ENCODE measurements around the gene IRF2BP1. TPM values are rescaled to one million over a fixed set of nuclear protein-coding genes. Genes with fewer than 3 reads are reported as not detected.

Gene IRF2BP1
- total RNA-seq, 1 donor = 35.8 TPM

DNA sequence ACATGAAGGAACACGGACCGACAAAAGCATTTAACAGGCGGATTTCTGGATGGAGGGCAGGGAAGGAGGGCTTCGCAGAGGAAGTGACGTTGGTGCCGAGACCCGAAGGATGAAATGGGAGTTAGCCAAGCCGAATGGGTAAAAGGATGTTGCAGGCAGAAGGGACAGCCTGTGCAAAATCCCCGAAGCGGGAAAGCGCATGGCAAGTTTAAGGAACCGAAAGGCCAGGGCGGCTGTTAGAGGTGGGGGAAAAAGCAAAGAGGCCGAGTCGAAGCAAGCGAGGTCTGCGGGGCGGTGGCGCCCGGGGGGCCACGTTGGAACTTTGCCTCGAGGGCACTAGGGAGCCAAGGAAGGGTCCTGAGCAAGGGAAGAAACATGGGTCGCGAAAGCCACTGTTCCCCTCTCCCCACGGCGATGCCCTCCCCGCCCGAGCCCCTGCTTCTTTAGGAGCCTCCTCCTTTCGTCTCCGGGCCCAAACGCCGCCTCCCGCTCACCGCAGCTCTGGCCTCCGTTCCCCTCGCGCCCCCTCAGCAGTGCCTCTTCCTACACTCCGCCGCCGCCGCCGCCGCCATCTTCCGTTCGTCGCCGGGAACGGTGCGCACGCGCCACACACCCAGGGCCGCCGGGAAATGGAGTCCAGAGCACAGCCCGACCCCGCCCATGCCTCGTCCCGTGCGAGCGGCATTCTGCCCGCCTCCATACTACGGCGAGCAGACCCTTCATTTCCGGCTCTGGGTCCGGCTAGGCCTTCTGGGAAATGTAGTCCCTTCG lies 23.2 kb downstream of the IRF2BP1 start, which contains the start of gene SYMPK:
Gene SYMPK, minus strand, starts transcription at position 584 of the 771 bp plus-strand sequence. CDS start 8,652 bp downstream, outside the sequence.
- no peak for TF ChIP-seq CTCF (IDR thresholded peaks at IDR 0.05; ENCODE audit: extremely low read depth, low read depth, low read length)
- Histone ChIP-seq H3K4me2 (ENCODE audit: insufficient read depth, low read length) (peak within 1 kb of the TSS; percentile 90), H3K4me3 (ENCODE audit: insufficient read depth, low read length) (peak within 1 kb of the TSS; percentile 83), H3K27ac (ENCODE audit: low read depth, low read length) (peak within 1 kb of the TSS; percentile 86), H3K27me3 (ENCODE audit: insufficient read depth, low read length) (peaks cover 41% of the 10 kb centered on the region), H3K79me2 (ENCODE audit: insufficient read depth, low read length) (peaks cover 50% of the 10 kb centered on the region), H3K36me3 (ENCODE audit: insufficient read depth, low read length) (peaks cover 23% of the 10 kb centered on the region), H4K20me1 (ENCODE audit: insufficient read depth, low read length) (no peaks in the 10 kb centered on the region), H3K4me1 (ENCODE audit: insufficient read depth, low read length) (peaks cover 7% of the 10 kb centered on the region), H2AFZ (ENCODE audit: low read length) (peak within 1 kb of the TSS; percentile 97), H3K9me3 (ENCODE audit: low read depth, low read length) (no peaks in the 10 kb centered on the region)
- DNase-seq (ENCODE audit: insufficient read length, low spot score, missing footprints) = peak; percentile 100

DNA sequence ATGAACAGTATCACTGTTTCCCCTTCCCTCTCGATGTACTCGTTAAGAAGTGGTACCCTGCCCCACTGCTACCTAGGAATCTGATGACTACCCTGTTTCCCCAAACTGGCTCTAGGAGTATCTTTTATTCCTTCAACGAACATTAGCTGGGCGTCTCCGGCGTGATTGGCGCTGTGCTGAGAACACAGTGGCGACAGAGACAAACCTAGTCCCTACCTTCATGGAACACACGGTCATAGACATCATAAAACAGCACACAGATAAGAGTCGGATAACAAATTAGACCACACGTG lies 23.7 kb downstream of the IRF2BP1 start:
- no peak for DNase-seq (ENCODE audit: insufficient read length, low spot score, missing footprints)
- peak overlapping the region; percentile 82 for H2AFZ ChIP-seq (ENCODE audit: low read length)
- H3K27ac ChIP-seq (ENCODE audit: low read depth, low read length) = peak overlapping the region; percentile 86
- no peaks in the 10 kb centered on the region for H4K20me1 ChIP-seq (ENCODE audit: insufficient read depth, low read length)
- no peaks in the 10 kb centered on the region for H3K9me3 ChIP-seq (ENCODE audit: low read depth, low read length)
- peaks cover 50% of the 10 kb centered on the region for H3K79me2 ChIP-seq (ENCODE audit: insufficient read depth, low read length)
- H3K4me2 ChIP-seq (ENCODE audit: insufficient read depth, low read length) = peak overlapping the region; percentile 76
- TF ChIP-seq CTCF (IDR thresholded peaks at IDR 0.05; ENCODE audit: extremely low read depth, low read depth, low read length) = no peak
- H3K4me1 ChIP-seq (ENCODE audit: insufficient read depth, low read length) = peaks cover 7% of the 10 kb centered on the region
- peak overlapping the region; percentile 83 for H3K4me3 ChIP-seq (ENCODE audit: insufficient read depth, low read length)
- H3K27me3 ChIP-seq (ENCODE audit: insufficient read depth, low read length) = peaks cover 40% of the 10 kb centered on the region
- H3K36me3 ChIP-seq (ENCODE audit: insufficient read depth, low read length) = peaks cover 23% of the 10 kb centered on the region

GRCh38 chr19:45860359-45861259 lies 25.3 kb downstream of the IRF2BP1 start:
- Histone ChIP-seq H3K36me3 (ENCODE audit: insufficient read depth, low read length) (peaks cover 23% of the 10 kb centered on the region), H3K4me1 (ENCODE audit: insufficient read depth, low read length) (peaks cover 7% of the 10 kb centered on the region), H3K4me3 (ENCODE audit: insufficient read depth, low read length) (no peak overlapping the region), H3K79me2 (ENCODE audit: insufficient read depth, low read length) (peaks cover 64% of the 10 kb centered on the region), H3K27me3 (ENCODE audit: insufficient read depth, low read length) (peaks cover 24% of the 10 kb centered on the region), H4K20me1 (ENCODE audit: insufficient read depth, low read length) (peaks cover 7% of the 10 kb centered on the region), H3K9me3 (ENCODE audit: low read depth, low read length) (no peaks in the 10 kb centered on the region), H2AFZ (ENCODE audit: low read length) (no peak overlapping the region), H3K4me2 (ENCODE audit: insufficient read depth, low read length) (no peak overlapping the region), H3K27ac (ENCODE audit: low read depth, low read length) (no peak overlapping the region)
- no peak for TF ChIP-seq CTCF (IDR thresholded peaks at IDR 0.05; ENCODE audit: extremely low read depth, low read depth, low read length)
- no peak for DNase-seq (ENCODE audit: insufficient read length, low spot score, missing footprints)

All from osteoblast (primary cell).